Activated CD4-positive, alpha-beta T cell treated with anti-CD3 and anti-CD28 coated beads, Interleukin-2, amount 10 ng/mL, durations not matched to agents 7 days and 5 days (primary cell): Measurements from ENCODE around the gene NRG3. TPM values are rescaled to one million over a fixed set of nuclear protein-coding genes. Genes with fewer than 3 reads are reported as not detected.

Experiments used
- CTCF ChIA-PET: fragments of 350-600 bp; sonication (Branson Sonifier 250); formaldehyde crosslinking; loops from one replicate; lab custom pipeline; 2021; ENCODE audit warnings: antibody characterized with exemption; lab: Charles Lee
- POLR2A ChIA-PET: fragments of 350-600 bp; sonication (Branson Sonifier 250); formaldehyde crosslinking; loops from one replicate; lab custom pipeline; 2021; ENCODE audit warnings: antibody characterized with exemption; lab: Charles Lee
- DNase-seq: peaks from one replicate; pipeline ENCODE4 v3.0.0-alpha.2; 2020
- H3K27ac Mint-ChIP-seq: one replicate; pipeline ENCODE4 v1.8.0; 2021; ENCODE audit warnings: mild to moderate bottlenecking, moderate library complexity, mixed read lengths
- H3K27me3 Mint-ChIP-seq: one replicate; pipeline ENCODE4 v1.8.0; 2021; ENCODE audit warnings: mixed read lengths
- H3K36me3 Mint-ChIP-seq: one replicate; pipeline ENCODE4 v1.8.0; 2021; ENCODE audit warnings: low read depth, mixed read lengths
- H3K4me1 Mint-ChIP-seq: one replicate; pipeline ENCODE4 v1.8.0; 2021; ENCODE audit warnings: mixed read lengths
- H3K4me3 Mint-ChIP-seq: one replicate; pipeline ENCODE4 v1.8.0; 2021; ENCODE audit warnings: mild to moderate bottlenecking, moderate library complexity, mixed read lengths
- H3K9me3 Mint-ChIP-seq: one replicate; pipeline ENCODE4 v1.8.0; 2021; ENCODE audit warnings: mixed read lengths
- total RNA-seq, 2 experiments: library from RNA; stranded (reverse); gene quantifications; one replicate each; pipeline ENCODE4 v1.2.3, GENCODE V29; 2021

Gene NRG3
- total RNA-seq, 2 experiments from 2014 or later: not detected

GRCh38 chr10:82922046-82922445 is 1047.1 kb downstream of the NRG3 start:
- no peak for DNase-seq
- Mint-ChIP-seq H3K27me3 (no peaks in the 10 kb centered on the region), H3K4me1 (no peaks in the 10 kb centered on the region), H3K4me3 (no peak overlapping the region), H3K9me3 (no peaks in the 10 kb centered on the region), H3K27ac (no peak overlapping the region), H3K36me3 (no peaks in the 10 kb centered on the region)
- ChIA-PET CTCF (no interaction called here), POLR2A (no interaction called here)

GRCh38 chr10:82922755-82923154 is 1047.8 kb downstream of the NRG3 start:
- H3K27me3 Mint-ChIP-seq: no peaks in the 10 kb centered on the region
- POLR2A ChIA-PET: no interaction called here
- no peaks in the 10 kb centered on the region for H3K36me3 Mint-ChIP-seq
- CTCF ChIA-PET: no interaction called here
- no peak overlapping the region for H3K27ac Mint-ChIP-seq
- no peak for DNase-seq
- no peak overlapping the region for H3K4me3 Mint-ChIP-seq
- H3K9me3 Mint-ChIP-seq: no peaks in the 10 kb centered on the region
- no peaks in the 10 kb centered on the region for H3K4me1 Mint-ChIP-seq

DNA sequence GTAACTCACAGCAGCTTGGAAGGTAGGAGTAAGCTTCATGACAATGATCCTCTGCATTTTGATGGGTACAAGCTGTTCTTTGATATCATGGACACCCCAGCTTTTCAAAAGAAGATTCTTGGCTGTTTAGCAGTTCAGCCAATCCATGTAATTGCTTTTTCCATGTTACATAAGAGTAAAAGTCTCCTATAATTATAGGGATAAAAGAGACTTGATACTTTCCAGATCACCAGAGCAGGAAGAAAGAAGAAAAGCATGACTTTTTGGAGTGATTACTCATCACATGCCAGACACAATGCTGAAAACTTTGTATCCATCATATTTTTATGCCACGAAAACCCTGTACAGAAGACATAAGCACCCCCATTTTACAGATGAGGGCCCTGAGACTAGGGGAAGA is 1049.7 kb downstream of the NRG3 start:
- H3K27ac Mint-ChIP-seq: no peak overlapping the region
- ChIA-PET CTCF (no interaction called here), POLR2A (no interaction called here)
- H3K4me1 Mint-ChIP-seq: no peaks in the 10 kb centered on the region
- H3K27me3 Mint-ChIP-seq: no peaks in the 10 kb centered on the region
- no peak overlapping the region for H3K4me3 Mint-ChIP-seq
- H3K9me3 Mint-ChIP-seq: peaks cover 2% of the 10 kb centered on the region
- DNase-seq: no peak
- H3K36me3 Mint-ChIP-seq: no peaks in the 10 kb centered on the region

DNA sequence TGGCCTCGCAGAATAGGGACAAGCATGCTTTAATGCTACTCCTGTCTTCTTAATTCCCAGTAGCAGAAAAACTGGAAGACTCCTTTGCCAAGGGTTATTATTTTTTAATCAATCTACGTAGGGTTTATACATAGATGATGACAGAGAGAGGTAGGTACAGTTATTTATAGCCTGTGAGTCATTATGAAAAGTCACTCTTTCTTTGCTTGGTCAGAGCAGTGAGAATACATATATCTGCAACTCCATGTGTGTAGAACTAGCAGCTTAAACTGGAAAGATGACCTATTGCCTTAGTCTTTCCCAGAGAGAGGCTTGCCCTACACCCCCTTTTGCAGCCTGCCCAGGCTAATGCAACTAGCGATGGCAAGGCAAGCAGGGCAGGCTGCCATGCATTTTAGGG is 1050.6 kb downstream of the NRG3 start:
- Mint-ChIP-seq H3K27ac (no peak overlapping the region), H3K4me1 (no peaks in the 10 kb centered on the region), H3K9me3 (peaks cover 2% of the 10 kb centered on the region), H3K36me3 (no peaks in the 10 kb centered on the region), H3K4me3 (no peak overlapping the region), H3K27me3 (no peaks in the 10 kb centered on the region)
- ChIA-PET POLR2A (no interaction called here), CTCF (no interaction called here)
- DNase-seq: no peak

GRCh38 chr10:82932451-82932850 is 1057.5 kb downstream of the NRG3 start:
- no peaks in the 10 kb centered on the region for H3K4me1 Mint-ChIP-seq
- H3K27ac Mint-ChIP-seq: no peak overlapping the region
- DNase-seq: no peak
- H3K4me3 Mint-ChIP-seq: no peak overlapping the region
- no peaks in the 10 kb centered on the region for H3K27me3 Mint-ChIP-seq
- H3K9me3 Mint-ChIP-seq: peaks cover 2% of the 10 kb centered on the region
- CTCF ChIA-PET: interaction anchor here (0.8 kb wide), 1 partner anchor 22 kb away, joined by 4 read pairs; no protein-coding TSS in a partner anchor
- POLR2A ChIA-PET: no interaction called here
- no peaks in the 10 kb centered on the region for H3K36me3 Mint-ChIP-seq

GRCh38 chr10:82934429-82934828 is 1059.4 kb downstream of the NRG3 start:
- Mint-ChIP-seq H3K27ac (no peak overlapping the region), H3K36me3 (no peaks in the 10 kb centered on the region), H3K9me3 (peaks cover under 1% of the 10 kb centered on the region), H3K4me3 (no peak overlapping the region), H3K27me3 (no peaks in the 10 kb centered on the region), H3K4me1 (no peaks in the 10 kb centered on the region)
- CTCF ChIA-PET: no interaction called here
- no peak for DNase-seq
- POLR2A ChIA-PET: no interaction called here

DNA sequence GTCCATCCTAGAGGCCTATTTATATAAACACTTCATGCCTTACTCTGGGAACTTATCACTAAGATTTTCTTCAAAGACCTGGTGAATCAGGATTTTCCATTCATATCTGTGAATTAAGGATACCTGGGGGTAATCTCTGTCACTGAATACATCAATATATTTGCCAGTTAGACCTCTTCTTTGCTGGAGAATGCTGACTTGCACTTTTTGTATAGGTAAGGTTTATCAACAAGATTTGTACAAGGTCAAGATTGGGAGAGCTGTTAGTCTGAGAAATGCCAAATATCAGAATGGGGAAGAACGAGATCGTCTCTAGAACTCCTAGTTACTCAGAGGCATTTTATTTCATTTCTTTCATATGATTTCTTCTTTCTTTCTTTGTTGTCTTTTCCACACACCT is 1060.0 kb downstream of the NRG3 start:
- ChIA-PET POLR2A (no interaction called here), CTCF (no interaction called here)
- Mint-ChIP-seq H3K27me3 (no peaks in the 10 kb centered on the region), H3K4me1 (no peaks in the 10 kb centered on the region), H3K27ac (no peak overlapping the region), H3K9me3 (no peaks in the 10 kb centered on the region), H3K4me3 (no peak overlapping the region), H3K36me3 (no peaks in the 10 kb centered on the region)
- no peak for DNase-seq

DNA sequence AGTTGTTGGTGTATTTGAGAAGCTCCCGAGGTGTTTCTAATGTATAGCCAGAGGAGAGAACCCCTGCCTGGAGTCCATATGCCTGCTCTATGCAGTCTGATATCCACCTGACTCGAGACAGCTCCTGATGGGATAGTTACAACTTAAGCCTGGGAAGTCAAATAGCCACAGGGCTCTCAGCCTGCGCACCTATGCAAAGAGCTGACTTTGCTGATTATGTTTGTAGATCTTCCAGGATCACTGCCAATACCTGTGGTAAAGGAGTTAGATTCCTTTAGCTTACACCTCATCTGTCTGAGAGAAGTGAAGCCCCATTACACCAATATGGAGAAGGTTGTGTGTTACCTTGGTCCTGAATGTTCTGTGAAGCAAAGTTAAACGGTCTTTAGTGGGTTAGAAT is 1063.3 kb downstream of the NRG3 start:
- ChIA-PET POLR2A (no interaction called here), CTCF (no interaction called here)
- no peak for DNase-seq
- Mint-ChIP-seq H3K36me3 (no peaks in the 10 kb centered on the region), H3K4me3 (no peak overlapping the region), H3K9me3 (no peaks in the 10 kb centered on the region), H3K4me1 (no peaks in the 10 kb centered on the region), H3K27ac (no peak overlapping the region), H3K27me3 (no peaks in the 10 kb centered on the region)

DNA sequence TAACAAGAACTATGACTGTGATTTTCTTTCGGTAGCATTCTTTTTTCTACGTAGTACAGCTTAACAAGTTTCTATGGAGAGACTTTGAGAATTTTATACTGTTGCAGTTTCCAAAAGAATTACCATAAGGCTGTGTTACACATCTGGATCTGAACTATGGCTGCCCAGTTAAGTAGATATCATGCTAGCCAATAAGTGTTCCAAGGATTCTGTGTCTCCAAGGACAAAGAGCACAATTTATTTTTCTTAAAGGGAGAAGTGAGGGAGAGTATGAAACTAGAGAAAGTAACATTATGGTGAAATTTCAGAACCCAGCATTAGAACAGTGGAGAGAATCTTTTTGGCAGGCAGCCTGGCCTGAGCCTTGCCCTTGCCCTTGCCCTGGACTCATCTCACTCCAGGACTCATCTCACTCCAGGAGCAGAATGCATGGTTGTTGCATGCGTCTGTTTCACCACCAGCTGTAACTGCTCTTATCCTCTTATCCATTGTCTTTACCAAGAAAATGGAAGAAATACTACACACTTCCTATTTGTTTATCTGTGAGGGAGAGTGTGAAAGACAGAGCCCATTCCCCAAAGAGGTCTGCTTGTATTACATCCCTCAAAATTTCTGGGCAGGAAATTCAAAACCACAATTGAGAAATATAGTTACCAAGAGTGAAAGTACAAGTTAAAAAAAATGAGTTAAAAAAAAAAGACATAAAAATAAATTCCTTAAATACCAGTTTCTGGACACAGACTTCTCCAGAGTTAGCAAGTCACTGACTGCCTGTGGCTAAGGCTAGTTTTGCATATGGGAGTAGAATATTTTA is 1067.5 kb downstream of the NRG3 start:
- CTCF ChIA-PET: no interaction called here

GRCh38 chr10:82943142-82943541 is 1068.1 kb downstream of the NRG3 start:
- Mint-ChIP-seq H3K4me3 (no peak overlapping the region), H3K9me3 (peaks cover 3% of the 10 kb centered on the region)
- CTCF ChIA-PET: no interaction called here

More for the DNA sequence above, 1067.5 kb downstream of the NRG3 start:
- Mint-ChIP-seq H3K27ac (no peak overlapping the region), H3K27me3 (no peaks in the 10 kb centered on the region), H3K4me1 (no peaks in the 10 kb centered on the region), H3K36me3 (no peaks in the 10 kb centered on the region), H3K9me3 (peaks cover 3% of the 10 kb centered on the region), H3K4me3 (no peak overlapping the region)
- no peak for DNase-seq
- POLR2A ChIA-PET: no interaction called here

GRCh38 chr10:82949816-82950575 is 1075.0 kb downstream of the NRG3 start:
- Mint-ChIP-seq H3K4me3 (no peak overlapping the region), H3K27ac (no peak overlapping the region), H3K36me3 (no peaks in the 10 kb centered on the region), H3K9me3 (peaks cover 3% of the 10 kb centered on the region), H3K27me3 (no peaks in the 10 kb centered on the region), H3K4me1 (no peaks in the 10 kb centered on the region)
- ChIA-PET POLR2A (no interaction called here), CTCF (no interaction called here)
- no peak for DNase-seq

More at GRCh38 chr10:82943142-82943541, 1068.1 kb downstream of the NRG3 start:
- Mint-ChIP-seq H3K36me3 (no peaks in the 10 kb centered on the region), H3K27ac (no peak overlapping the region), H3K4me1 (no peaks in the 10 kb centered on the region), H3K27me3 (no peaks in the 10 kb centered on the region)
- DNase-seq: no peak
- POLR2A ChIA-PET: no interaction called here

GRCh38 chr10:82953331-82953730 is 1078.3 kb downstream of the NRG3 start:
- POLR2A ChIA-PET: no interaction called here
- Mint-ChIP-seq H3K27me3 (no peaks in the 10 kb centered on the region), H3K27ac (no peak overlapping the region), H3K4me1 (no peaks in the 10 kb centered on the region), H3K36me3 (no peaks in the 10 kb centered on the region), H3K9me3 (no peaks in the 10 kb centered on the region), H3K4me3 (no peak overlapping the region)
- DNase-seq: no peak
- CTCF ChIA-PET: no interaction called here

DNA sequence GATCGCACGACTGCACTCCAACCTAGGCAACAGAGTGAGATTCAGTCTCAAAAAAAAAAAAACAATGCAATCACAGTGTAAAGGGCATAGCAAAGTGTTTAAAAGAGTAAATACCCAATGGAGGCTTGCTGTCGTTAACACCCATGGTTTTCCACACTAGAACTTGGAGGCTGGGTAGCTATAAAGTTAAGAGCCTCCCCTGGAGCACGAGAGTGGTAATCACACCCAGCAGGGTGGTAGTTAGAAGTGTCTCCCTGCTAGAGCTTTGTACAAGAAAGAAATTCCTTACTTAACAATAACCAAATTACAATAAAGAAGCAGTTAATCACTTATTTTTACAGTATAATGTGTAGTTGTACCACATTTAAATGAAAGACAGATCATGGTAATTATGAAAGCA is 1078.9 kb downstream of the NRG3 start:
- POLR2A ChIA-PET: no interaction called here

More for the DNA sequence above, 1078.9 kb downstream of the NRG3 start:
- Mint-ChIP-seq H3K36me3 (no peaks in the 10 kb centered on the region), H3K4me1 (no peaks in the 10 kb centered on the region), H3K27ac (no peak overlapping the region), H3K4me3 (no peak overlapping the region), H3K27me3 (no peaks in the 10 kb centered on the region), H3K9me3 (no peaks in the 10 kb centered on the region)
- DNase-seq: no peak
- CTCF ChIA-PET: interaction anchor here (1.2 kb wide), 1 partner anchor 21 kb away, joined by 4 read pairs; no protein-coding TSS in a partner anchor
